Measurements from ENCODE around the gene CCIN. TPM values are rescaled to one million over a fixed set of nuclear protein-coding genes. Genes with fewer than 3 reads are reported as not detected.
A peak's percentile ranks its signal among the peaks of the same experiment; 100 is the strongest.

CCIN gene
- total RNA-seq, 4 donors from 2014 or later = not detected

GRCh38 chr9:36132086-36132485 is 37.1 kb upstream of the CCIN start:
- H3K9me3 ChIP-seq = no peaks in the 10 kb centered on the region
- peaks cover 12% of the 10 kb centered on the region for H3K4me1 ChIP-seq
- peak in 1 of 2 donors; percentile 8 for DNase-seq (ENCODE audit: low spot score in 2 of 2)
- WGBS = 62% methylated on average over 3 of the region's 3 CpGs
- peaks cover 4% of the 10 kb centered on the region for H3K27me3 ChIP-seq
- H3K27ac ChIP-seq = peak overlapping the region; percentile 46
- TF ChIP-seq POLR2AphosphoS5 (IDR thresholded peaks at IDR 0.05) = no peak
- TF ChIP-seq POLR2A (IDR thresholded peaks at IDR 0.05) = no peak
- TF ChIP-seq, protein P1, sequence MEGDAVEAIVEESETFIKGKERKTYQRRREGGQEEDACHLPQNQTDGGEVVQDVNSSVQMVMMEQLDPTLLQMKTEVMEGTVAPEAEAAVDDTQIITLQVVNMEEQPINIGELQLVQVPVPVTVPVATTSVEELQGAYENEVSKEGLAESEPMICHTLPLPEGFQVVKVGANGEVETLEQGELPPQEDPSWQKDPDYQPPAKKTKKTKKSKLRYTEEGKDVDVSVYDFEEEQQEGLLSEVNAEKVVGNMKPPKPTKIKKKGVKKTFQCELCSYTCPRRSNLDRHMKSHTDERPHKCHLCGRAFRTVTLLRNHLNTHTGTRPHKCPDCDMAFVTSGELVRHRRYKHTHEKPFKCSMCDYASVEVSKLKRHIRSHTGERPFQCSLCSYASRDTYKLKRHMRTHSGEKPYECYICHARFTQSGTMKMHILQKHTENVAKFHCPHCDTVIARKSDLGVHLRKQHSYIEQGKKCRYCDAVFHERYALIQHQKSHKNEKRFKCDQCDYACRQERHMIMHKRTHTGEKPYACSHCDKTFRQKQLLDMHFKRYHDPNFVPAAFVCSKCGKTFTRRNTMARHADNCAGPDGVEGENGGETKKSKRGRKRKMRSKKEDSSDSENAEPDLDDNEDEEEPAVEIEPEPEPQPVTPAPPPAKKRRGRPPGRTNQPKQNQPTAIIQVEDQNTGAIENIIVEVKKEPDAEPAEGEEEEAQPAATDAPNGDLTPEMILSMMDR (IDR thresholded peaks at IDR 0.05) = no peak
- TF ChIP-seq EP300 (IDR thresholded peaks at IDR 0.05) = no peak
- no peaks in the 10 kb centered on the region for H3K36me3 ChIP-seq
- no peak overlapping the region for H3K4me3 ChIP-seq

DNA sequence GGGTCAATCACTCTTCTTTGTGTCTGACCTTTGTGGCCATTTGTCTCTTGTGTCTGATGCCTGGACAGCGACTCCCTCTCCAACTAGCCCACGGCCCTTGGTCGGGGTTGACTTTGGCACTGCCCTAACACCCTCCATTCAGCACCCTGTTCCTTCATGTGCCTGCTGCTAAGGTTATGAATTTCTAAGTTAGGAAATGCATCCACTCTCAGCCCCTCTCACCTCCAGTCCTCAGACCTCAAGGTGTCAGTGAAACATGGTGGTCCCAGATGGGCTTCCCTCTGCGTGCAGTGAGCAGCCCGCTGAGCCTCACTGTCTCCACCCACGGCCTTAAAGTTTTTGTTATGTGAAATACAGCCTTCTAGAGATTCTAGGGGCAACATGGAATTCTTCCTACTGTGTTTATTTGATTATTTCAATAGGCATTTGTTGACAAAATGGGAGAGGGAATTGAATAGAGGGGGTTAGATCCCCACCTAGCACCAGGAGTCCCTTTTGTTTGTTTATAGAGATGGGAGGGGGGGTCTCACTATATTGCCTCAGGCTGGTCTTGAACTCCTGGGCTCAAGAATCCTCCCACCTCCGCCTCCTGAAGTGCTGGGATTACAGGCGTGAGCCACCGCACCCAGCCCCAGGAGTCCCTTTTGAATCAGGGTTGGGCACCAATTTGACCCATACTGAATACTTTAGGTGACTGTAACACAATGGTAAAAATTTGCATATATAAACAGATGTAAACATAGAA is 34.3 kb upstream of the CCIN start:
- H3K4me1 ChIP-seq = peaks cover 27% of the 10 kb centered on the region
- peaks cover 18% of the 10 kb centered on the region for H3K27me3 ChIP-seq
- 80% methylated on average over 9 of the region's 9 CpGs for WGBS
- TF ChIP-seq, protein P1 (IDR thresholded peaks at IDR 0.05) = no peak
- TF ChIP-seq POLR2A (IDR thresholded peaks at IDR 0.05) = no peak
- H3K4me3 ChIP-seq = no peak overlapping the region
- peak; percentile 15 to 25 for DNase-seq (ENCODE audit: low spot score in 2 of 2)
- no peaks in the 10 kb centered on the region for H3K36me3 ChIP-seq
- no peak overlapping the region for H3K27ac ChIP-seq
- no peaks in the 10 kb centered on the region for H3K9me3 ChIP-seq

DNA sequence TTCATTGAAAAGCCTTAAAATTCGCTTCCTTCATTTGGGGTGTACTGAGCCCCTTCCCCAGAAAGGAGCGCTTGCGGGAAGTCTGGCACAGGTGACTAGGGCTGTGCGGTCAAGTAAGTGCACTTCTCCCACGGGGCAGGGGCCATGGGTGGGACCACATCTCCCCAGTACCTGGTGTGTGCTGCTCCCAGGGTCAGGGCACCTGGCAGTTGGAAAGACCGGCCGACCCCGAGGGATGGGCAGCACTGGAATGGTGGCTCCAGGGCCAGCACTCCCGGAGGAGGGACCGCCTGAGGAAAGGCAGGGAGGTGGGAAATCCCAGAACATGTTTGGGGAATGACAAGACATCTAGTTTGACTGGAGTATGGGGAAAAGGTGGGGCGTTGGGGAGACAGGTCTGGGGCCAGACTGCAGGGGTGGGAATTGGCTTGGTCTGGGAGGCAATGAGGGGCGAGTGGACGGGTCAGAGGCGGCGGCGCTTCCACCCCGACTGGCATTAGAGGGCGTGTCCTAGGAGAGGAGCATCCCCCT is 33.4 kb upstream of the CCIN start:
- Histone ChIP-seq H3K27me3 (peaks cover 18% of the 10 kb centered on the region), H3K27ac (peak overlapping the region; percentile 79), H3K36me3 (no peaks in the 10 kb centered on the region), H3K9me3 (no peaks in the 10 kb centered on the region), H3K4me1 (peaks cover 36% of the 10 kb centered on the region), H3K4me3 (peak overlapping the region; percentile 82)
- TF ChIP-seq POLR2AphosphoS5 (IDR thresholded peaks at IDR 0.05) = no peak
- no peak for TF ChIP-seq EP300 (IDR thresholded peaks at IDR 0.05)
- no peak for TF ChIP-seq POLR2A (IDR thresholded peaks at IDR 0.05)
- TF ChIP-seq, protein P1 (IDR thresholded peaks at IDR 0.05) = no peak
- DNase-seq (ENCODE audit: low spot score in 2 of 2) = peak; percentile 79 to 83
- WGBS = 12% methylated on average over 18 of the region's 18 CpGs

DNA sequence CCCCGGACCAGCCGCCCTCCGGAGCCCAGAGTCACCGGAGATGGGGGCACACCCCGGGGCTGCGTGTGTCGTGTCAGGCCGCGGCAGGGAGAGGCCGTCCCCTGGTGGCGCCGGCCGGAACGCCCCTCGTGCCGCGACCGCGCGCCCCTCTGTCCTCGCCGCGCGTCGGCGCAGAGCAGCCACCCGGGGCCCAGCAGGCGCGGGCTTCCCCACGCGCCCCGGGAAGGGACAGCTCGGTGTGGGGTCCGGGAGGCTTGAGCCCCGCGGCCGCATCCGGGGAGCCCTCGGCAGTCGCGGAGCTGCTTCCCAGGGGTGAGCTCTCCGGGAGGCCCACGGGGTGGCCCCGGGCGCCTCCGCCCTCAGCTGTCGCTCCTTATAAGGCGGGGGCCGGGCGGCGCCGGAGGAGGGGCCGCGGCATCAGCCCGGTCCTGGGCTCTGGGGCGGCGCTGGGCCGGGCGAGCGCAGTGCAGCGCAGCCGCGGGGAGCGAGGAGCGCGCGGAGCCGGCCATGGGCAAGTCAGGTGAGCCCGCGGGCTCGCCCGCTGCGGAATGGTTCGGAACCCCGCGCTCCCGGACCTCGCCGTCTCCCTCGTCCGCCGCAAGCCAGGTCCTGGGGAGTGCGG is 32.8 kb upstream of the CCIN start, which contains the start of gene GLIPR2:
GLIPR2 (plus strand) TSS at position 462 of the 622 bp plus-strand sequence; CDS start at position 508, 46 bp downstream.
- TF ChIP-seq POLR2A (IDR thresholded peaks at IDR 0.05) = peak; percentile 13 to 70
- no peak for TF ChIP-seq EP300 (IDR thresholded peaks at IDR 0.05)
- no peak for TF ChIP-seq POLR2AphosphoS5 (IDR thresholded peaks at IDR 0.05)
- TF ChIP-seq, protein P1 (IDR thresholded peaks at IDR 0.05) = peak in 1 of 2 donors; percentile 34
- 1% methylated on average over 21 of the region's 83 CpGs for WGBS
- Histone ChIP-seq H3K36me3 (no peaks in the 10 kb centered on the region), H3K9me3 (no peaks in the 10 kb centered on the region), H3K4me3 (peak within 1 kb of the TSS; percentile 82), H3K27me3 (peaks cover 18% of the 10 kb centered on the region), H3K27ac (peak within 1 kb of the TSS; percentile 79), H3K4me1 (peaks cover 42% of the 10 kb centered on the region)
- peak; percentile 79 to 84 for DNase-seq (ENCODE audit: low spot score in 2 of 2)

- H3K27me3 ChIP-seq = peaks cover 18% of the 10 kb centered on the region
- peaks cover 47% of the 10 kb centered on the region for H3K4me1 ChIP-seq
- H3K4me3 ChIP-seq = peak overlapping the region; percentile 82
- peak overlapping the region; percentile 79 for H3K27ac ChIP-seq
- no peaks in the 10 kb centered on the region for H3K9me3 ChIP-seq
- peak in 1 of 2 donors; percentile 67 for DNase-seq (ENCODE audit: low spot score in 2 of 2)
- WGBS = 0% methylated on average over 14 of the region's 40 CpGs
- no peaks in the 10 kb centered on the region for H3K36me3 ChIP-seq
- TF ChIP-seq POLR2AphosphoS5 (IDR thresholded peaks at IDR 0.05) = no peak
Observed at GRCh38 chr9:36136894-36137391, 32.2 kb upstream of the CCIN start.

All from suprapubic skin (tissue), 4 donors.